IPS-18c (cell line): ENCODE results near the gene IDH3G.

Experiments
- H3K4me3 ChIP-seq: 2 replicates; pipeline ENCODE4 v1.7.0; 2013; ENCODE audit warnings: low read depth, mild to moderate bottlenecking, low read length, moderate library complexity; ENCODE audit not compliant: insufficient read depth
- H3K9me3 ChIP-seq: one replicate; pipeline ENCODE4 v1.6.1; 2013; ENCODE audit warnings: mild to moderate bottlenecking, low read length, moderate library complexity; ENCODE audit not compliant: control insufficient read depth, insufficient read depth

Gene IDH3G

GRCh38 chrX:153800746-153801145 is 6.6 kb upstream of the IDH3G start:
- Histone ChIP-seq H3K4me3 (no peak overlapping the region), H3K9me3 (peaks cover 15% of the 10 kb centered on the region)

GRCh38 chrX:153800177-153800722 is 6.1 kb upstream of the IDH3G start:
- Histone ChIP-seq H3K4me3 (no peak overlapping the region; the same call in 1 of the 2 replicates), H3K9me3 (peaks cover 10% of the 10 kb centered on the region)

GRCh38 chrX:153799326-153799725 is 5.2 kb upstream of the IDH3G start:
- H3K4me3 ChIP-seq: no peak overlapping the region
- H3K9me3 ChIP-seq: peaks cover 12% of the 10 kb centered on the region

GRCh38 chrX:153797415-153798015 is 3.3 kb upstream of the IDH3G start:
- peaks cover 13% of the 10 kb centered on the region for H3K9me3 ChIP-seq
- H3K4me3 ChIP-seq: peak overlapping the region; percentile 9; the same call in 1 of the 2 replicates

- Histone ChIP-seq H3K4me3 (peak overlapping the region; percentile 72), H3K9me3 (peaks cover 14% of the 10 kb centered on the region)
Observed at GRCh38 chrX:153794897-153795816, 982 bp upstream of the IDH3G start.

GRCh38 chrX:153793291-153793690 is 884 bp downstream of the IDH3G start:
- Histone ChIP-seq H3K9me3 (peaks cover 16% of the 10 kb centered on the region), H3K4me3 (peak overlapping the region; percentile 85)

GRCh38 chrX:153792368-153792767 is 1.8 kb downstream of the IDH3G start:
- peaks cover 18% of the 10 kb centered on the region for H3K9me3 ChIP-seq
- no peak overlapping the region for H3K4me3 ChIP-seq

GRCh38 chrX:153791104-153791852 is 2.9 kb downstream of the IDH3G start:
- no peak overlapping the region for H3K4me3 ChIP-seq

GRCh38 chrX:153789654-153790053 is 4.5 kb downstream of the IDH3G start:
- Histone ChIP-seq H3K9me3 (peaks cover 19% of the 10 kb centered on the region), H3K4me3 (no peak overlapping the region)

More at GRCh38 chrX:153791104-153791852, 2.9 kb downstream of the IDH3G start:
- H3K9me3 ChIP-seq: peaks cover 22% of the 10 kb centered on the region

- H3K4me3 ChIP-seq: no peak overlapping the region
- H3K9me3 ChIP-seq: peaks cover 13% of the 10 kb centered on the region
Observed at GRCh38 chrX:153786669-153787068, 7.5 kb downstream of the IDH3G start.

GRCh38 chrX:153784325-153784967 is 9.7 kb downstream of the IDH3G start:
- H3K9me3 ChIP-seq: peaks cover 19% of the 10 kb centered on the region
- no peak overlapping the region for H3K4me3 ChIP-seq

GRCh38 chrX:153783378-153784013 is 10.7 kb downstream of the IDH3G start:
- Histone ChIP-seq H3K4me3 (no peak overlapping the region), H3K9me3 (peaks cover 17% of the 10 kb centered on the region)

- Histone ChIP-seq H3K9me3 (peaks cover 16% of the 10 kb centered on the region), H3K4me3 (no peak overlapping the region)
Observed at GRCh38 chrX:153782871-153783270, 11.3 kb downstream of the IDH3G start.

- no peak overlapping the region for H3K4me3 ChIP-seq
- H3K9me3 ChIP-seq: peaks cover 15% of the 10 kb centered on the region
Observed at GRCh38 chrX:153782313-153782712, 11.9 kb downstream of the IDH3G start.

GRCh38 chrX:153781428-153782047 is 12.6 kb downstream of the IDH3G start:
- H3K9me3 ChIP-seq: peaks cover 16% of the 10 kb centered on the region
- no peak overlapping the region for H3K4me3 ChIP-seq
